Uterus (tissue), 4 donors: ENCODE measurements around the gene ELL2. TPM values are rescaled to one million over a fixed set of nuclear protein-coding genes. Genes with fewer than 3 reads are reported as not detected.
"Not testable (repeated sequence)": the region's sequence is repeated elsewhere in the genome, so short reads cannot be mapped to it uniquely, and the experiment has no call there.

ENCODE experiments used
- DNase-seq, 2 donors: peaks; one replicate each; pipeline ENCODE4 v3.0.0-alpha.2; 2019 to 2020
- H3K27ac ChIP-seq, 2 donors: fragments of 200-600 bp; sonication (generic); 1 replicate in 1 of 2; 2 replicates in 1 of 2; pipeline ENCODE4 v1.5.1; 2016 to 2018
- H3K27me3 ChIP-seq, 2 donors: fragments of 200-600 bp; sonication (generic); one replicate each; pipeline ENCODE4 v1.5.1; 2018 to 2019; ENCODE audit warnings: control low read depth in 1 of 2
- H3K36me3 ChIP-seq, 2 donors: fragments of 200-600 bp; sonication (generic); one replicate each; pipeline ENCODE4 v1.5.1; 2019; ENCODE audit warnings: control low read depth in 1 of 2
- H3K4me1 ChIP-seq, 2 donors: fragments of 200-600 bp; sonication (generic); one replicate each; pipeline ENCODE4 v1.5.1; 2018 to 2019; ENCODE audit warnings: control low read depth in 1 of 2
- H3K4me3 ChIP-seq, 2 donors: fragments of 200-600 bp; sonication (generic); 1 replicate in 1 of 2; 2 replicates in 1 of 2; pipeline ENCODE4 v1.5.1; 2018 to 2019; ENCODE audit warnings: mild to moderate bottlenecking in 1 of 2
- H3K9me3 ChIP-seq, 2 donors: fragments of 200-600 bp; sonication (generic); one replicate each; pipeline ENCODE4 v1.5.1; 2019; ENCODE audit warnings: control low read depth in 1 of 2
- CTCF ChIP-seq, 4 experiments: fragments of 200-600 bp in 2 of 4; fragments of 450-650 bp in 2 of 4; sonication (generic) in 2 of 4; IDR thresholded peaks; one replicate each; pipeline ENCODE4 v1.5.1; 2016 to 2019; ENCODE audit warnings: antibody characterized with exemption in 4 of 4, mild to moderate bottlenecking in 2 of 4, moderate library complexity in 1 of 4
- POLR2A ChIP-seq, 2 donors: fragments of 450-650 bp; IDR thresholded peaks; one replicate each; pipeline ENCODE4 v1.6.1; 2016; ENCODE audit warnings: antibody characterized with exemption in 2 of 2, mild to moderate bottlenecking in 1 of 2, moderate library complexity in 1 of 2
- intact Hi-C: fragments of 100-400 bp; cut with DNase I; formaldehyde crosslinking; loops from one replicate; pipeline ENCODE4 v1.15.1; 2023; ENCODE audit warnings: low total_unique reads
- total RNA-seq, 4 donors: library from RNA; depleted of rRNA in 3 of 4; stranded (reverse); fragments of >200 nt in 3 of 4; gene quantifications; one replicate each; pipeline versions ENCODE4 v1.1.0 to v1.2.4, GENCODE V29; 2014 to 2023
- donor health status: DM: yes; HTN: yes; CAD: no.

ELL2 gene
- total RNA-seq, 4 donors from 2014 or later = 2.3 to 53.2 (median 16.0) TPM

GRCh38 chr5:95870105-95870672, 91.5 kb downstream of the ELL2 start:
- no peak for TF ChIP-seq POLR2A (IDR thresholded peaks at IDR 0.05)
- H3K4me3 ChIP-seq = no peak overlapping the region
- no peaks in the 10 kb centered on the region for H3K27me3 ChIP-seq
- H3K9me3 ChIP-seq = no peaks in the 10 kb centered on the region
- intact Hi-C loops = no loop called here
- DNase-seq = no peak
- no peaks in the 10 kb centered on the region for H3K4me1 ChIP-seq
- H3K27ac ChIP-seq = no peak overlapping the region
- H3K36me3 ChIP-seq = no peaks in the 10 kb centered on the region

GRCh38 chr5:95869173-95869855, 92.3 kb downstream of the ELL2 start:
- H3K4me3 ChIP-seq, H3K27me3 ChIP-seq, DNase-seq, H3K9me3 ChIP-seq, H3K36me3 ChIP-seq, intact Hi-C loops, H3K4me1 ChIP-seq, H3K27ac ChIP-seq: not testable (repeated sequence)

GRCh38 chr5:95868136-95868535, 93.5 kb downstream of the ELL2 start:
- Histone ChIP-seq H3K27ac (no peak overlapping the region), H3K9me3 (no peaks in the 10 kb centered on the region), H3K4me3 (no peak overlapping the region), H3K4me1 (no peaks in the 10 kb centered on the region), H3K36me3 (no peaks in the 10 kb centered on the region), H3K27me3 (no peaks in the 10 kb centered on the region)
- no peak for DNase-seq
- intact Hi-C loops = no loop called here
- TF ChIP-seq CTCF (IDR thresholded peaks at IDR 0.05) = no peak
- no peak for TF ChIP-seq POLR2A (IDR thresholded peaks at IDR 0.05)

GRCh38 chr5:95866435-95867040, 95.1 kb downstream of the ELL2 start:
- TF ChIP-seq CTCF (IDR thresholded peaks at IDR 0.05) (no peak), POLR2A (IDR thresholded peaks at IDR 0.05) (no peak)
- Histone ChIP-seq H3K4me1 (peaks cover 0 to 4% of the 10 kb centered on the region in 2 donors), H3K4me3 (no peak overlapping the region), H3K27ac (no peak overlapping the region), H3K27me3 (no peaks in the 10 kb centered on the region), H3K9me3 (no peaks in the 10 kb centered on the region), H3K36me3 (no peaks in the 10 kb centered on the region)
- no peak for DNase-seq
- intact Hi-C loops = no loop called here

- Histone ChIP-seq H3K36me3 (no peaks in the 10 kb centered on the region), H3K27me3 (no peaks in the 10 kb centered on the region), H3K9me3 (no peaks in the 10 kb centered on the region), H3K4me3 (no peak overlapping the region), H3K27ac (no peak overlapping the region), H3K4me1 (peaks cover 0 to 5% of the 10 kb centered on the region in 2 donors)
- DNase-seq = no peak
- TF ChIP-seq CTCF (IDR thresholded peaks at IDR 0.05) (no peak), POLR2A (IDR thresholded peaks at IDR 0.05) (no peak)
- intact Hi-C loops = no loop called here
These were observed 96.6 kb downstream of the ELL2 start for GRCh38 chr5:95864944-95865504.

- intact Hi-C loops = no loop called here
- DNase-seq = no peak
- Histone ChIP-seq H3K4me1 (peaks cover 0 to 5% of the 10 kb centered on the region in 2 donors), H3K27me3 (no peaks in the 10 kb centered on the region), H3K4me3 (no peak overlapping the region), H3K9me3 (no peaks in the 10 kb centered on the region), H3K36me3 (no peaks in the 10 kb centered on the region), H3K27ac (no peak overlapping the region)
- no peak for TF ChIP-seq CTCF (IDR thresholded peaks at IDR 0.05)
- TF ChIP-seq POLR2A (IDR thresholded peaks at IDR 0.05) = no peak
These were observed 97.2 kb downstream of the ELL2 start for GRCh38 chr5:95864456-95864855.
